Stomach (tissue), 4 donors: ENCODE measurements around the gene DCP1B.

Experiments used
- POLR2A ChIP-seq, 4 donors: fragments of 450-650 bp; IDR thresholded peaks; one replicate each; pipeline ENCODE4 v1.6.1; 2016; ENCODE audit warnings: antibody characterized with exemption in 4 of 4, control low read depth in 2 of 4, mild to moderate bottlenecking in 1 of 4, moderate library complexity in 1 of 4
- POLR2AphosphoS5 ChIP-seq, 3 donors: sonication (generic); formaldehyde crosslinking; IDR thresholded peaks; one replicate each; pipeline ENCODE4 v1.6.1; 2016; ENCODE audit warnings: antibody characterized with exemption in 3 of 3
- TF ChIP-seq, protein P1 (sequence below), 7 experiments: fragments of 450-650 bp in 4 of 7; fragments of 200-600 bp in 3 of 7; sonication (generic) in 3 of 7; IDR thresholded peaks; one replicate each; pipeline ENCODE4 v1.5.1; 2016 to 2019; ENCODE audit warnings: antibody characterized with exemption in 7 of 7, control low read depth in 2 of 7, mild to moderate bottlenecking in 1 of 7

DNA sequence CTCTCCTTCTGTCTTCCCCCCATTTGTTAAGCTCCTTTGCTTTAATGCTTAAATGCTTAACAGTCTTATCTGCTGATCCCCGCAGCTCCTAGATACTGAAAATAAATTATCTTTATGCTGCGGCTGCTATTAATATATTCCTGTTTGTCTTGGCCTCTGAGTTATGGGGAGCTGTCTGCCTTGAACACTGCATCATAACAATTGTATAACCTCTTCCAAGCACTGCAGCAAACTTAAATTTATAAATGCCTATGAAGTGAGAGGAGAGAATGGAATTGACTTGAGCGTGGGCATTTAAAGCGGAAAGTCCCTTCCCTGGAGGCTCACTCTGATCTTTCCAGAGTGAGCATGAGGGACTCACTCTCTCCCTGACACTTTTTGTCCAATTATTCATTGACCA, 23.1 kb upstream of the DCP1B start:
- TF ChIP-seq, protein P1, sequence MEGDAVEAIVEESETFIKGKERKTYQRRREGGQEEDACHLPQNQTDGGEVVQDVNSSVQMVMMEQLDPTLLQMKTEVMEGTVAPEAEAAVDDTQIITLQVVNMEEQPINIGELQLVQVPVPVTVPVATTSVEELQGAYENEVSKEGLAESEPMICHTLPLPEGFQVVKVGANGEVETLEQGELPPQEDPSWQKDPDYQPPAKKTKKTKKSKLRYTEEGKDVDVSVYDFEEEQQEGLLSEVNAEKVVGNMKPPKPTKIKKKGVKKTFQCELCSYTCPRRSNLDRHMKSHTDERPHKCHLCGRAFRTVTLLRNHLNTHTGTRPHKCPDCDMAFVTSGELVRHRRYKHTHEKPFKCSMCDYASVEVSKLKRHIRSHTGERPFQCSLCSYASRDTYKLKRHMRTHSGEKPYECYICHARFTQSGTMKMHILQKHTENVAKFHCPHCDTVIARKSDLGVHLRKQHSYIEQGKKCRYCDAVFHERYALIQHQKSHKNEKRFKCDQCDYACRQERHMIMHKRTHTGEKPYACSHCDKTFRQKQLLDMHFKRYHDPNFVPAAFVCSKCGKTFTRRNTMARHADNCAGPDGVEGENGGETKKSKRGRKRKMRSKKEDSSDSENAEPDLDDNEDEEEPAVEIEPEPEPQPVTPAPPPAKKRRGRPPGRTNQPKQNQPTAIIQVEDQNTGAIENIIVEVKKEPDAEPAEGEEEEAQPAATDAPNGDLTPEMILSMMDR (IDR thresholded peaks at IDR 0.05) = no peak
- TF ChIP-seq POLR2A (IDR thresholded peaks at IDR 0.05) (no peak), POLR2AphosphoS5 (IDR thresholded peaks at IDR 0.05) (no peak)
